Measurements from ENCODE around the gene JMJD8. TPM values are rescaled to one million over a fixed set of nuclear protein-coding genes. Genes with fewer than 3 reads are reported as not detected.

Gene JMJD8
- total RNA-seq, 120 experiments from 2014 or later = 19.0 to 50.5 (median 30.3) TPM

Other genes with a start within 250 kb of the JMJD8 start
- gene CAPN15, start 156.6 kb downstream of the JMJD8 start, total RNA-seq = 10 to 100 TPM; 18.8 to 69.8 (median 34.2) TPM
- gene PRR35, start 123.9 kb downstream of the JMJD8 start, total RNA-seq = under 1 TPM in 29 of 120 experiments, not detected in 91; 0.17 to 0.90 (median 0.28) TPM
- 1 to 10 TPM in 19 of 120 experiments, under 1 TPM in 97, not detected in 4; 0.20 to 1.6 (median 0.60) TPM for gene NHLRC4, start 117.3 kb downstream of the JMJD8 start, total RNA-seq
- 100 to 1,000 TPM in 8 of 120 experiments, 10 to 100 TPM in 112; 51.5 to 125 (median 72.9) TPM for gene PIGQ, start 114.4 kb downstream of the JMJD8 start, total RNA-seq
- gene RAB40C, start 94.3 kb downstream of the JMJD8 start, total RNA-seq = 100 to 1,000 TPM in 1 of 120 experiments, 10 to 100 TPM in 119; 34.4 to 107 (median 63.1) TPM
- gene WFIKKN1, start 53.3 kb downstream of the JMJD8 start, total RNA-seq = 10 to 100 TPM in 3 of 120 experiments, 1 to 10 TPM in 117; 1.2 to 14.8 (median 4.0) TPM
- gene METTL26, start 48.0 kb downstream of the JMJD8 start, total RNA-seq = 100 to 1,000 TPM in 17 of 120 experiments, 10 to 100 TPM in 103; 51.9 to 123 (median 84.4) TPM
- 10 to 100 TPM; 24.1 to 97.3 (median 38.0) TPM for gene MCRIP2, start 42.5 kb downstream of the JMJD8 start, total RNA-seq
- gene WDR90, start 35.0 kb downstream of the JMJD8 start, total RNA-seq = 10 to 100 TPM; 12.5 to 50.4 (median 25.7) TPM
- 100 to 1,000 TPM in 63 of 120 experiments, 10 to 100 TPM in 57; 69.8 to 145 (median 101) TPM for gene RHOT2, start 16.2 kb downstream of the JMJD8 start, total RNA-seq
- 10 to 100 TPM; 10.3 to 39.1 (median 26.5) TPM for gene RHBDL1, start 8.7 kb downstream of the JMJD8 start, total RNA-seq
- 100 to 1,000 TPM in 119 of 120 experiments, 10 to 100 TPM in 1; 99.4 to 191 (median 150) TPM for gene STUB1, start 3.9 kb downstream of the JMJD8 start, total RNA-seq
- gene WDR24, start 6.1 kb upstream of the JMJD8 start, total RNA-seq = 10 to 100 TPM; 12.4 to 22.0 (median 17.5) TPM
- 100 to 1,000 TPM; 121 to 658 (median 421) TPM for gene FBXL16, start 21.5 kb upstream of the JMJD8 start, total RNA-seq
- 100 to 1,000 TPM in 119 of 120 experiments, 10 to 100 TPM in 1; 84.0 to 448 (median 154) TPM for gene METRN, start 30.8 kb upstream of the JMJD8 start, total RNA-seq
- gene ANTKMT, start 36.8 kb upstream of the JMJD8 start, total RNA-seq = 10 to 100 TPM; 38.5 to 95.7 (median 64.7) TPM
- 10 to 100 TPM in 15 of 120 experiments, 1 to 10 TPM in 105; 2.3 to 15.5 (median 6.8) TPM for gene CCDC78, start 42.1 kb upstream of the JMJD8 start, total RNA-seq
- gene HAGHL, start 42.8 kb upstream of the JMJD8 start, total RNA-seq = 10 to 100 TPM; 27.4 to 81.3 (median 41.5) TPM
- gene CIAO3, start 56.7 kb upstream of the JMJD8 start, total RNA-seq = 10 to 100 TPM; 32.4 to 98.2 (median 48.8) TPM
- gene MSLN, start 76.4 kb upstream of the JMJD8 start, total RNA-seq = 1 to 10 TPM in 39 of 120 experiments, under 1 TPM in 60, not detected in 21; 0.29 to 6.6 (median 0.90) TPM
- gene RPUSD1, start 104.0 kb upstream of the JMJD8 start, total RNA-seq = 10 to 100 TPM in 119 of 120 experiments, 1 to 10 TPM in 1; 9.7 to 31.5 (median 23.0) TPM
- 10 to 100 TPM in 118 of 120 experiments, 1 to 10 TPM in 2; 9.5 to 68.5 (median 17.6) TPM for gene CHTF18, start 104.3 kb upstream of the JMJD8 start, total RNA-seq
- 10 to 100 TPM in 8 of 120 experiments, 1 to 10 TPM in 112; 1.1 to 13.0 (median 5.8) TPM for gene GNG13, start 116.4 kb upstream of the JMJD8 start, total RNA-seq

Data from dorsolateral prefrontal cortex (tissue), 118 donors.